Activated T-cell treated with anti-CD3 and anti-CD28 coated beads, Interleukin-2, amount 50 U/mL, for 24 hours (primary cell): ENCODE results near the gene TRPC3.

Experiments used
- DNase-seq: peaks from one replicate; pipeline ENCODE4 v3.0.0-alpha.2; 2020
- H3K27ac Mint-ChIP-seq: 2 replicates; pipeline ENCODE4 v1.8.0; 2020; ENCODE audit warnings: mild to moderate bottlenecking, mixed read lengths
- H3K27me3 Mint-ChIP-seq: 2 replicates; pipeline ENCODE4 v1.8.0; 2020; ENCODE audit warnings: mixed read lengths
- H3K36me3 Mint-ChIP-seq: 2 replicates; pipeline ENCODE4 v1.8.0; 2020; ENCODE audit warnings: low read depth, mixed read lengths
- H3K4me1 Mint-ChIP-seq: 2 replicates; pipeline ENCODE4 v1.8.0; 2020; ENCODE audit warnings: low read depth, mixed read lengths
- H3K4me3 Mint-ChIP-seq: 2 replicates; pipeline ENCODE4 v1.8.0; 2020; ENCODE audit warnings: mild to moderate bottlenecking, moderate library complexity, mixed read lengths
- H3K9me3 Mint-ChIP-seq: 2 replicates; pipeline ENCODE4 v1.8.0; 2020; ENCODE audit warnings: mixed read lengths

The TRPC3 gene

DNA sequence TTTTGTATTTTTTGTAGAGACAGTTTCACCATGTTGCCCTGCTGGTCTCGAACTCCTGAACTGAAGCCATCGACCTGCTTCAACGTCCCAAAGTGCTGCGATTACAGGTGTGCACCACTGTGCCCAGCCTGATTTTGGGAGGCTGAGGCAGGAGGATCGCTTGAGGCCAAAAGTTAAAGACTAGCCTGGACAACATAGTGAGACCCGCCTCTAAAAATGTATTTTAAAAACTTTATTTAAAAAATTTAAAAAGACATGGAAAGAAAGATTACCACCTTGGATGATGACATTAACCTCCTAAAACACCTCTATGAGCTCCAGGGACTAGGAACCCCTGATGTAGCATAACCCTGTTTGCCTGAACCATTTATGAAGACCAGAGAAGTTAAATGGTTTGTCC lies 75.8 kb downstream of the TRPC3 start:
- H3K36me3 Mint-ChIP-seq = no peaks in the 10 kb centered on the region
- no peak for DNase-seq
- H3K4me1 Mint-ChIP-seq = peaks cover 5% of the 10 kb centered on the region

DNA sequence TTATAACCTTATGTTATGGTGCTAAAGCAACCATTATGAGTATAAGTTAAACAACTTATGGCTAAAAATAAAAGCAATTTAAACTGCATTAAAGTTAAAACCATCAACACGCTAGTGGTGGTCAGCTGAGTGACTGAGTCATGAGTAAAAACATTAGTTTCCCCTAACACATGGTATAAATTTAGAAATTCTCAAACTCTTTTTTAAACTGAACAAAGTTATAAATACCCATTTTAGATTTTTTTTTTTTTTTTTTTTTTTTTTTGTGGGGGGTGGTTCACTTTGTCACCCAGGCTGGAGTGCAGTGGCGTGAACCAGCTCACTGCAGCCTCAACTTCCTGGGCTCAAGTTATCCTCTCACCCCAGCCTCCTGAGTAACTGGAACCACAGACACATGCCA lies 76.2 kb downstream of the TRPC3 start:
- H3K4me1 Mint-ChIP-seq = peaks cover 9% of the 10 kb centered on the region
- DNase-seq = no peak
- no peaks in the 10 kb centered on the region for H3K9me3 Mint-ChIP-seq
- peaks cover 41% of the 10 kb centered on the region for H3K27me3 Mint-ChIP-seq
- H3K27ac Mint-ChIP-seq = no peak overlapping the region
- no peaks in the 10 kb centered on the region for H3K36me3 Mint-ChIP-seq
- H3K4me3 Mint-ChIP-seq = no peak overlapping the region

More for the DNA sequence above, 75.8 kb downstream of the TRPC3 start:
- no peak overlapping the region for H3K27ac Mint-ChIP-seq
- H3K9me3 Mint-ChIP-seq = no peaks in the 10 kb centered on the region
- no peak overlapping the region for H3K4me3 Mint-ChIP-seq
- H3K27me3 Mint-ChIP-seq = peaks cover 41% of the 10 kb centered on the region

DNA sequence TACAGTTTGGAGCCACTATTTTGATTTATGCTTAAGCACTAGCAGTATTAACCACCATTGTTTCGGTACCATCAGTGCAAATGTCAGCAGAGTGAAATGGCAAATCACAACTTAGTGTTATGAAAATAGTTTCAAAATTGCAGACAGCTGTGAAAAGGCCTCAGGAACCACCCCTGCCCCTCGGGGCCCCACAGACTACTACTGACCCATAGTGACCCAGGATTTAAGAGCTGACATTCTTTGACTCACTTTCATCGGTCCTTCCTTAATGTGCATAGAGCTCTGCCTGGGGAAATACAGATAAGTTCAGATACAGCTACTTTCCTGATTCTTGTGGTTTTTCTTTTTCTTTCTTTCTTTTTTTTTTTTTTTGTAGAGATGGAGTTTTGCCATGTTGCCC lies 78.3 kb downstream of the TRPC3 start:
- DNase-seq = no peak
- Mint-ChIP-seq H3K27ac (no peak overlapping the region), H3K4me3 (no peak overlapping the region), H3K4me1 (peaks cover 20% of the 10 kb centered on the region), H3K36me3 (peaks cover 7% of the 10 kb centered on the region), H3K9me3 (no peaks in the 10 kb centered on the region), H3K27me3 (peaks cover 30% of the 10 kb centered on the region)

DNA sequence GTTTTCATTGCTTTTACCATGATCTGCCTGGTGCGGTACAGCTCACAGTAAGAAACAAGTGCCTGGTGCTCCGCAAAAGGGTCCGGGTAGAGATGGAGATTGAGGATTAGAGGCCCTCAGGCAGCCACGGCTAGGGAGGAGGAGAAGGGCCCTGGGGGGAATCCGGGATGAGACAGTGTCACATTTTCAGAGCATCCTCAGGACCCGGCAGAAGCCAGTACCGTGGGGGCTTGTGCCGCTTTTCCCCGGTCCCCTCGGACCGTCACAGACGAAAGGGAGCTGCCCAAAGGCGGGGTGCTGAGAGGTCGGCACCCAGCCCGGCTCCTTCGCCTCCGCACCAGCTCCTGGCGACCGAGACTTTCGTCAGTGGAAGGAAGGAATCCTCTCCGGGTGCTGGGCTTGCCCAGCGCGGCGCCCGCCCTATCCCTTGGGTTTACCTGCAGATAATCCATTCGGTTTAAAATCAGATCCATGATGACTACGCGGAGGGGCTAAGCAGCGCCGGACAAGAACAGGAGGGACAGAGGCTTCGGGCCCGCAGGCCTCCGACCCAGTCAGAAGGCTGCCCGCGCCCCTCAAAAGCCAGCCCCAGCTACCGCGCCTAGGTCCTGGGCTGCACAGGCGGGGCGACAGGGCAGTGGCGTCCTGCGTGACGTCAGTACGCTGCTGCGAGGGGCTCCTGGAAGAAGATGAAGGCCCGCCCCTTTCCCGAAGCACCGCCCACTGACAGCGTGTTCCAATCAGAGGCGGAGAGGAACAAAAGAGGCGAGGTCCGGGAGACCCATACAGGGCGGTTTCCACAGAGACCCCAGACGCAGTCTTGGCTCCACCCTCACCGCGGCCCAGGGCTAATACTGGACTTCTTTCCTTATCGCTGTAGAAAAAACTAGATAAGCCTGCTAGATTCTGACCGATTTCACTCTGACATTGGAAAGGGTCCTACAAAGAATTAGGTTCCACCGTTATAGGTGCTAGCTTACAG lies 81.7 kb downstream of the TRPC3 start, which contains the start of gene BBS7:
Gene BBS7 (minus strand): TSS at position 634 of the 982 bp plus-strand sequence. CDS start 161 bp downstream, at position 473.
- peaks cover 14% of the 10 kb centered on the region for H3K27me3 Mint-ChIP-seq
- H3K4me3 Mint-ChIP-seq = peak within 1 kb of the TSS; percentile 98
- H3K36me3 Mint-ChIP-seq = peaks cover 30% of the 10 kb centered on the region
- peak within 1 kb of the TSS; percentile 92 for H3K27ac Mint-ChIP-seq
- no peaks in the 10 kb centered on the region for H3K9me3 Mint-ChIP-seq
- DNase-seq = peak; percentile 98
- peaks cover 24% of the 10 kb centered on the region for H3K4me1 Mint-ChIP-seq

DNA sequence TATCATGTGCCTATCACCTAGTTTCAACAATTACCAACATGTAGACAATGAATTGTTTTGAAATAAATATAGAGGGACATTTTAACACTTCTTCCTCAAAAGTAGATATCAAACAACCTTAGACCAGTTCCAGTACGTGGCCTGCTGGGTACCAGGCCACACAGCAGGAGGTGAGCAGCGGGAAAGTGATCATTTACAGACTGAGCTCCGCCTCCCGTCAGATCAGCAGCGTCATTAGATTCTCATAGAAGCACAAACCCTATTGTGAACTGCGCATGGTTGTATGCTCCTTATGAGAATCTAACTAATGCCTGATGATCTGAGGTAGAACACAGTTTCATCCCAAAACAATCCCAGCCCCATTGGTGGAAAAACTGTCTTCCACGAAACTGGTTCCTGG lies 88.1 kb downstream of the TRPC3 start:
- no peaks in the 10 kb centered on the region for H3K27me3 Mint-ChIP-seq
- DNase-seq = no peak
- H3K9me3 Mint-ChIP-seq = no peaks in the 10 kb centered on the region
- H3K27ac Mint-ChIP-seq = no peak overlapping the region
- peaks cover 16% of the 10 kb centered on the region for H3K4me1 Mint-ChIP-seq
- no peak overlapping the region for H3K4me3 Mint-ChIP-seq
- peaks cover 53% of the 10 kb centered on the region for H3K36me3 Mint-ChIP-seq

DNA sequence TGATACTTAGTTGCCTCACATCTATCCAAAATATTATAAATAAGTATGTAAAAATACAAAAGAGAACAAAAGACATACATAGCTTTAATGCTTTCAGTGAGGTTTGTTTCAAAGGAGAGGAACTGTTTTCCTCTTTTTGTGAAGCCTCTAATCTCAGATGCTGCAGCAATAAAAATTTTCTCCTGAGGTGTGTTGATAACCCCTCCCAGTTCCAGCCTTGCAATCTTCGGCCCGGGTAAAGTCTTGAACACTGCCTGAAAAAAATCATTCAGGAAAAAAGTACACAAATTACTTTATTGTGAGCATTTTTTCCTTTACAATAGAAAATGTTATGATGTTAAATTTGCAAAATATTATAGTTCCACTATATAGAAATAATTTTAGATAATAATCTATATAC lies 90.4 kb downstream of the TRPC3 start:
- Mint-ChIP-seq H3K36me3 (peaks cover 51% of the 10 kb centered on the region), H3K9me3 (no peaks in the 10 kb centered on the region), H3K27me3 (no peaks in the 10 kb centered on the region), H3K4me3 (no peak overlapping the region), H3K27ac (no peak overlapping the region), H3K4me1 (peaks cover 13% of the 10 kb centered on the region)
- no peak for DNase-seq

DNA sequence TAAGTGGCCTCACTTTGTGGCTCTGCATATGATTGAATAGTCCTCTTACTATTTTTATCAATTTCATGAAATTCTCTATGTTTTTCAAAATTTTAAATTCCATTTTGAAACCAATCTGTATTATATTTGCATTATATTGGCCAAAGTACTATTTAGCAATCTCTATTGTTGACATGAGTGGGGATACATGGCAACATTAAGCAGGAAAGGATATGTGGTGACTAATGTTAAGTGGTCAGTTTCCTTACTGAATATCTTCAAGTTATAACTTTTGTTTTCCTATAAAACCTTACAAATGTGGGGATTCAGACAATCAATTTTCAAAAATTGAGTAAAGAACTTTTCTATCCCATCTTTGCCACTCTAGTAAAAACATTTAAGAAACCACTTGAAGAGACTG lies 91.7 kb downstream of the TRPC3 start:
- Mint-ChIP-seq H3K4me3 (no peak overlapping the region), H3K27ac (no peak overlapping the region), H3K36me3 (peaks cover 45% of the 10 kb centered on the region), H3K4me1 (peaks cover 10% of the 10 kb centered on the region), H3K9me3 (no peaks in the 10 kb centered on the region), H3K27me3 (no peaks in the 10 kb centered on the region)
- DNase-seq = no peak

DNA sequence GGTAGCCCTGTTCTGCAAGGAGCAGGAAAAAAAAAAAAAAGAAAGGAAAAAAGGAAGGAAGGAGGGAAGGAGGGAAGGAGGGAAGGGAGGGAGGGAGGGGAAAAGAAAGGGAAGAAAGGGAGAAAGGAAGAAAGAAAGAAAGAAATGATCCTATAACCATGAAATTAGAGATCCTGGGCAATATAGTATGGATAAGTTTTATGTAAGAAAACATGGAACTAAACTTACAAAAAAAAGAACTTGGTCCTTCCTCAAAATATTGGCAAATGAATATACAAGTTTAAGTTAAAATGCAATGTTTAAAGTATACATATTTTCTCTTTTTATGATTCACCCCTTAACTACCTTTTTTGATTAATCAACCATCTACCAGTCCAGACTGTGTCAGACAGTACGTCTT lies 100.5 kb downstream of the TRPC3 start:
- Mint-ChIP-seq H3K4me1 (no peaks in the 10 kb centered on the region), H3K27ac (no peak overlapping the region), H3K36me3 (peaks cover 48% of the 10 kb centered on the region), H3K27me3 (no peaks in the 10 kb centered on the region), H3K4me3 (no peak overlapping the region), H3K9me3 (no peaks in the 10 kb centered on the region)
- no peak for DNase-seq

DNA sequence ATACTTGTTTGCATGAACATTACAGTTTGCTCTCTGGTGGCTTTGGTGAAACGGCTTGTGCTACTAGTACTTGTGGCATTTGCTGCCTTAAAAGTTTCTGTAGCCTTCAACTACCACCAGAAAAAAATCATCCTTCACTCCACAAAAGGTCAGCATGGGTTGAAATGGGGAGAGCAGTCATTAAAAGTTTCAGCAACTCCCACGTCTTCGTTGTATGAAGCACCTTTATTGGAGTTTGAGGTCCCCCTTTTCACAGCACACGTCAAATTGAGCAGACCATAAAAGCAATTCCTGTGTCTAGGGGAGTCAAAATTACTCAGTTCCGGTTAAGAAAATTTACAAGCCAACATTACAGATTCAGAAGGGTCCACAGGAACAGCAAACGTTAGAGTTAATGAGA lies 105.2 kb downstream of the TRPC3 start:
- no peaks in the 10 kb centered on the region for H3K4me1 Mint-ChIP-seq
- no peak overlapping the region for H3K4me3 Mint-ChIP-seq
- no peaks in the 10 kb centered on the region for H3K27me3 Mint-ChIP-seq
- H3K9me3 Mint-ChIP-seq = no peaks in the 10 kb centered on the region
- no peak overlapping the region for H3K27ac Mint-ChIP-seq
- H3K36me3 Mint-ChIP-seq = peaks cover 58% of the 10 kb centered on the region
- no peak for DNase-seq

DNA sequence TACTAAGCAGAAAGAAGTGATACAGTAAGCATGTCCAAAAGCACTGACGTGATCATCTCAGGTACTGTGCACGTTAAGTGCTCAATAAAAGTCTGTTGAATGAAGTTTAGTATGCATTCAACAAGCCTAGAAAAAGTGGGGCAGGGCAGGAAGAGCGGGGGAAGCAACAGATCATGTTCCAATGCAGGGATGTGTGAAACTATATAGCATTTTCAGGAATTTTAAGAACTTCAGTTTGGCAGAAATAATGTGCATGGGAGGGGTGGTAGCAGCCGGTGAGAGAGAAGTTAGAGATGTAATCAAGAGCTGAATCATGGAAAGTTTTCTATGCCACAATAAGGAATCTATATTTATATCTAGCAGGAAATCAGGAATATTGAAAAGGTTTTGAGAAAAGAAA lies 109.0 kb downstream of the TRPC3 start:
- no peak for DNase-seq
- Mint-ChIP-seq H3K9me3 (no peaks in the 10 kb centered on the region), H3K27me3 (no peaks in the 10 kb centered on the region), H3K4me1 (no peaks in the 10 kb centered on the region), H3K36me3 (peaks cover 66% of the 10 kb centered on the region), H3K27ac (no peak overlapping the region), H3K4me3 (no peak overlapping the region)

DNA sequence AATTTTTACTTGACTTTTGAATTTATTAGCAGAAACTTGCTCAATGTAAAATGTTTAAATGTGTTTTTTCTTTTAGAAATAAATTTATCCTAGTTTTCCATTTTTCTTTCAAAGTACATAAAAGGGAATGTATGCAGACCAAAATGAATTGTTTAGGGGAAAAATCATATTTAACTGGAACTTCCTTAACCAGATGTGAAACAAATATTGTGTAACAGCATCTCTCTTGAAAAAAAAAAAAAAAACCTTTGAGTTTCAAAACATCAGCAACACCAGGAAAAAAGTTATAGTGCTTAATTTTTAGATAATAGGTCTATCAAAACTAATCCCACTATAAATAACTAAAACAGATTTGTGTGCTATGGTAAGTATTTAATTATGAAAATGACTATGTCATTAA lies 113.7 kb downstream of the TRPC3 start:
- no peaks in the 10 kb centered on the region for H3K9me3 Mint-ChIP-seq
- peaks cover 50% of the 10 kb centered on the region for H3K36me3 Mint-ChIP-seq
- H3K4me3 Mint-ChIP-seq = no peak overlapping the region
- H3K27me3 Mint-ChIP-seq = no peaks in the 10 kb centered on the region
- H3K27ac Mint-ChIP-seq = no peak overlapping the region
- no peak for DNase-seq
- H3K4me1 Mint-ChIP-seq = no peaks in the 10 kb centered on the region

DNA sequence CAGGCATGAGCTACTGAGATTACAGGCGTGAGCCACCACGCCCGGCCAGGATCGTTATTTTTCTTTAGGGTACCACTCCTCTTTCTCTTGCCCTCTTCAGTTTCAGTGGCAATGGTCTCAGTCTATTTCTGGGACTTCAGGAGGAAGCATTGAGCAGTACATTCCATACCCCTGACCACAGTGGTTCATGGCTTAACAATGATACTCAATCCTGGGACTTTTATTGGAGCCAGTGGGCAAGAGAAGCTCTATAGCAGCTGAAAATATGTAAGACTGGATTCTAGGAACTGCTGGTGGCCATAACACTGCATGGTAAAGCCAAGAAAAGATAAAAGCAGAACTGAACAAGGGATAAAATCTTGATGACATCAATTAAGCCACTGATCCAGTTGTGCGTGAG lies 122.3 kb downstream of the TRPC3 start:
- Mint-ChIP-seq H3K9me3 (no peaks in the 10 kb centered on the region), H3K4me1 (no peaks in the 10 kb centered on the region), H3K36me3 (peaks cover 47% of the 10 kb centered on the region), H3K4me3 (no peak overlapping the region), H3K27ac (no peak overlapping the region), H3K27me3 (no peaks in the 10 kb centered on the region)
- no peak for DNase-seq
